ENCODE measurements around the gene KIRREL3. TPM values are rescaled to one million over a fixed set of nuclear protein-coding genes. Genes with fewer than 3 reads are reported as not detected.

The KIRREL3 gene
- total RNA-seq, 2 donors from 2014 or later: 0.28 TPM; not detected in 1

- intact Hi-C loops (cut with DNase I): no loop called here
- no peak for TF ChIP-seq POLR2A (IDR thresholded peaks at IDR 0.05)
- no peak for TF ChIP-seq CTCF (IDR thresholded peaks at IDR 0.05)
- no peak for TF ChIP-seq POLR2AphosphoS5 (IDR thresholded peaks at IDR 0.05)
- H3K36me3 ChIP-seq: no peaks in the 10 kb centered on the region
- no peaks in the 10 kb centered on the region for H3K4me1 ChIP-seq (replicated peaks)
- no peak overlapping the region for H3K27ac ChIP-seq
- no peaks in the 10 kb centered on the region for H3K9me3 ChIP-seq
- no peak overlapping the region for H3K4me3 ChIP-seq
- WGBS: 84% methylated on average over 2 of the region's 2 CpGs
- DNase-seq (ENCODE audit: low spot score): no peak
- H3K27me3 ChIP-seq (replicated peaks; ENCODE audit: insufficient read depth): no peaks in the 10 kb centered on the region
Measured at GRCh38 chr11:126707498-126707897, 293.1 kb downstream of the KIRREL3 start.

- no peaks in the 10 kb centered on the region for H3K27me3 ChIP-seq (replicated peaks; ENCODE audit: insufficient read depth)
- H3K4me3 ChIP-seq: no peak overlapping the region
- DNase-seq (ENCODE audit: low spot score): no peak
- H3K27ac ChIP-seq: no peak overlapping the region
- H3K36me3 ChIP-seq: no peaks in the 10 kb centered on the region
- intact Hi-C loops (cut with DNase I): no loop called here
- 46% methylated on average over 2 of the region's 2 CpGs for WGBS
- no peaks in the 10 kb centered on the region for H3K4me1 ChIP-seq (replicated peaks)
- TF ChIP-seq CTCF (IDR thresholded peaks at IDR 0.05): no peak
- TF ChIP-seq POLR2AphosphoS5 (IDR thresholded peaks at IDR 0.05): no peak
- TF ChIP-seq POLR2A (IDR thresholded peaks at IDR 0.05): no peak
- no peaks in the 10 kb centered on the region for H3K9me3 ChIP-seq
Measured at GRCh38 chr11:126704096-126704495, 296.5 kb downstream of the KIRREL3 start.

GRCh38 chr11:126703662-126704061 lies 296.9 kb downstream of the KIRREL3 start:
- H3K4me3 ChIP-seq: no peak overlapping the region
- WGBS: 63% methylated on average over 4 of the region's 4 CpGs
- DNase-seq (ENCODE audit: low spot score): no peak
- no peaks in the 10 kb centered on the region for H3K27me3 ChIP-seq (replicated peaks; ENCODE audit: insufficient read depth)
- intact Hi-C loops (cut with DNase I): no loop called here
- H3K27ac ChIP-seq: no peak overlapping the region
- H3K4me1 ChIP-seq (replicated peaks): no peaks in the 10 kb centered on the region
- TF ChIP-seq CTCF (IDR thresholded peaks at IDR 0.05) (no peak), POLR2AphosphoS5 (IDR thresholded peaks at IDR 0.05) (no peak), POLR2A (IDR thresholded peaks at IDR 0.05) (no peak)
- H3K36me3 ChIP-seq: no peaks in the 10 kb centered on the region
- H3K9me3 ChIP-seq: no peaks in the 10 kb centered on the region

- H3K27ac ChIP-seq: no peak overlapping the region
- H3K4me3 ChIP-seq: no peak overlapping the region
- H3K27me3 ChIP-seq (replicated peaks; ENCODE audit: insufficient read depth): no peaks in the 10 kb centered on the region
- DNase-seq (ENCODE audit: low spot score): no peak
- WGBS: 80% methylated on average over 5 of the region's 5 CpGs
- TF ChIP-seq POLR2AphosphoS5 (IDR thresholded peaks at IDR 0.05) (no peak), POLR2A (IDR thresholded peaks at IDR 0.05) (no peak), CTCF (IDR thresholded peaks at IDR 0.05) (no peak)
- intact Hi-C loops (cut with DNase I): no loop called here
- H3K9me3 ChIP-seq: no peaks in the 10 kb centered on the region
- H3K36me3 ChIP-seq: no peaks in the 10 kb centered on the region
- H3K4me1 ChIP-seq (replicated peaks): no peaks in the 10 kb centered on the region
Measured at GRCh38 chr11:126702987-126703386, 297.6 kb downstream of the KIRREL3 start.

GRCh38 chr11:126702165-126702720 lies 298.3 kb downstream of the KIRREL3 start:
- no peaks in the 10 kb centered on the region for H3K36me3 ChIP-seq
- no peak overlapping the region for H3K27ac ChIP-seq
- no peaks in the 10 kb centered on the region for H3K27me3 ChIP-seq (replicated peaks; ENCODE audit: insufficient read depth)
- no peaks in the 10 kb centered on the region for H3K4me1 ChIP-seq (replicated peaks)
- TF ChIP-seq POLR2AphosphoS5 (IDR thresholded peaks at IDR 0.05): no peak
- TF ChIP-seq POLR2A (IDR thresholded peaks at IDR 0.05): no peak
- TF ChIP-seq CTCF (IDR thresholded peaks at IDR 0.05): no peak
- no peak overlapping the region for H3K4me3 ChIP-seq
- H3K9me3 ChIP-seq: no peaks in the 10 kb centered on the region
- no peak for DNase-seq (ENCODE audit: low spot score)
- intact Hi-C loops (cut with DNase I): no loop called here
- 85% methylated on average over 7 of the region's 7 CpGs for WGBS

All from prostate gland (tissue), 2 donors.